Islet precursor cell (in vitro differentiated cells): ENCODE data around the gene CECR2.

Source experiments
- DNase-seq: peaks from one replicate; pipeline ENCODE4 v3.0.0-alpha.2; 2018

The CECR2 gene

GRCh38 chr22:17471886-17472535 is 102.8 kb downstream of the CECR2 start:
- DNase-seq, result no peak

- no peak for DNase-seq
Measured at GRCh38 chr22:17472932-17473331, 103.7 kb downstream of the CECR2 start.

GRCh38 chr22:17475318-17476230 is 106.3 kb downstream of the CECR2 start:
- no peak for DNase-seq

- DNase-seq, result no peak
Measured at GRCh38 chr22:17476838-17477237, 107.6 kb downstream of the CECR2 start.

GRCh38 chr22:17477391-17477833 is 108.2 kb downstream of the CECR2 start:
- DNase-seq, result no peak

- DNase-seq, result no peak
Measured at GRCh38 chr22:17479135-17479534, 109.9 kb downstream of the CECR2 start.

GRCh38 chr22:17481424-17481823 is 112.2 kb downstream of the CECR2 start:
- no peak for DNase-seq

GRCh38 chr22:17483688-17484372 is 114.6 kb downstream of the CECR2 start:
- DNase-seq, result no peak

- no peak for DNase-seq
Measured at GRCh38 chr22:17484608-17485007, 115.3 kb downstream of the CECR2 start.

- no peak for DNase-seq
Measured at GRCh38 chr22:17486313-17486712, 117.1 kb downstream of the CECR2 start.

GRCh38 chr22:17486719-17487118 is 117.5 kb downstream of the CECR2 start:
- DNase-seq, result no peak

- no peak for DNase-seq
Measured at GRCh38 chr22:17489101-17489500, 119.8 kb downstream of the CECR2 start.

GRCh38 chr22:17491090-17491640 is 121.9 kb downstream of the CECR2 start:
- no peak for DNase-seq

GRCh38 chr22:17492247-17492646 is 123.0 kb downstream of the CECR2 start:
- DNase-seq, result no peak

- DNase-seq, result peak; percentile 63
Measured at GRCh38 chr22:17493419-17493981, 124.2 kb downstream of the CECR2 start.

GRCh38 chr22:17496841-17497240 is 127.6 kb downstream of the CECR2 start:
- DNase-seq, result no peak

- DNase-seq, result no peak
Measured at GRCh38 chr22:17501679-17502285, 132.5 kb downstream of the CECR2 start.

GRCh38 chr22:17508110-17508509 is 138.8 kb downstream of the CECR2 start:
- no peak for DNase-seq

- no peak for DNase-seq
Measured at GRCh38 chr22:17512960-17513359, 143.7 kb downstream of the CECR2 start.

- no peak for DNase-seq
Measured at GRCh38 chr22:17513612-17514011, 144.4 kb downstream of the CECR2 start.

- DNase-seq, result no peak
Measured at GRCh38 chr22:17514084-17514483, 144.8 kb downstream of the CECR2 start.

- no peak for DNase-seq
Measured at GRCh38 chr22:17518406-17518805, 149.1 kb downstream of the CECR2 start.
